Measurements from ENCODE around the gene SNX11. TPM values are rescaled to one million over a fixed set of nuclear protein-coding genes. Genes with fewer than 3 reads are reported as not detected.
"Not testable (repeated sequence)": the region's sequence is repeated elsewhere in the genome, so short reads cannot be mapped to it uniquely, and the experiment has no call there.

The SNX11 gene
- 33.3 TPM for polyA plus RNA-seq

DNA sequence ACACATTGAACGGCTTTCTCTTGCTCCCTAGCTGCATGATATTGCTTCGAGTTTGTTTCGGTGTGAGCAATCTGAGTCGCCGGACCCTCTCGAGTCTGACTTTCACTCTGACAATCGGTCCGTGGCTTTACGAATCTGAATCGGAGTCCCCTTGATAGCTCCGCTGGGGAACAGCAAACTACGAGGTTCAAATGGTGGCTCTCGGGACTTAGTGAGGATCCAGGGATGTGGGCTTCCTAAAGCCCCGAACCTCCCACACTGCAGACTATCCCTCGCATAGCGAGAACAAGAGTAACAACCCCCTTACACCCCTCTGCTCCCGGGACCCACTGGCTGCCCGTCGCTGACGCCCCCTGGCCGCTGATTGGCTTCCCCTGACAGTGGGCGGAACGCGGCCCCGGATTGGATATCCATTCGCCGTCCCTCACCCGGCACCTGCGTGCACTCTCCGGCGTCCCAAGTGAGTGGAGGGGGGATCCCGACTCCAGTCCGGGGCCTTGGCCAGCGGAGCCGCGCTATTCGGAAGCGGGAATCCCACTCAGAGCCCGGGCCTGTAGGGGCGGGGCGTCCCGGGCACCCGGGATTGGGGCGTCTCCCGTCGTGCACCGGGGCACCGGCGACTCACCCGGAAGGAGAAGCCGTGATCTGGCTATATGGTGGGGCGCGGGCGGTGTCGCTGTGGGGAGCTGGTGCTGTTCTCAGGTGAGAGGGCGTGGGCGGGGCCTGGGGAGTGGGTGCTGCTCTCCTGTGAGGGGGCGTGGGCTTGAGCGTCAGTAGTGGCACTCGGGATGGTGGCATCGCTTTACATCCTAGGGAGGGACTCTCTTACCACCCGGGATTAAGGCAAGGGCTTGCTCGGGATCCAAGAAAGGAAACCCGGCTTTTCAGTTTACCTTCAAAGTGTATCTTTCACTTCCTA, at the start of gene SNX11:
SNX11 (plus strand) TSS at position 630 of the 919 bp plus-strand sequence. CDS start 4,278 bp downstream, outside the sequence.
- H3K4me3 Mint-ChIP-seq: peak within 1 kb of the TSS; percentile 88 to 98 (median 94)
- H3K36me3 Mint-ChIP-seq: no peaks in the 10 kb centered on the region
- peak within 1 kb of the TSS; percentile 95 to 98 (median 98) for H3K27ac Mint-ChIP-seq
- H3K4me1 Mint-ChIP-seq: peaks cover 36 to 58% (median 39%) of the 10 kb centered on the region in 3 donors
- no peaks in the 10 kb centered on the region for H3K9me3 Mint-ChIP-seq
- H3K27me3 Mint-ChIP-seq: no peaks in the 10 kb centered on the region

- Mint-ChIP-seq H3K9me3 (no peaks in the 10 kb centered on the region), H3K36me3 (no peaks in the 10 kb centered on the region), H3K4me1 (peaks cover 15 to 21% (median 16%) of the 10 kb centered on the region in 3 donors), H3K27me3 (no peaks in the 10 kb centered on the region), H3K4me3 (no peak overlapping the region), H3K27ac (no peak overlapping the region)
These were observed 49.0 kb upstream of the SNX11 start for GRCh38 chr17:48058393-48059124.

- Mint-ChIP-seq H3K36me3 (peaks cover 2% of the 10 kb centered on the region), H3K4me3 (no peak overlapping the region)
These were observed 48.4 kb upstream of the SNX11 start for GRCh38 chr17:48059125-48059668.

DNA sequence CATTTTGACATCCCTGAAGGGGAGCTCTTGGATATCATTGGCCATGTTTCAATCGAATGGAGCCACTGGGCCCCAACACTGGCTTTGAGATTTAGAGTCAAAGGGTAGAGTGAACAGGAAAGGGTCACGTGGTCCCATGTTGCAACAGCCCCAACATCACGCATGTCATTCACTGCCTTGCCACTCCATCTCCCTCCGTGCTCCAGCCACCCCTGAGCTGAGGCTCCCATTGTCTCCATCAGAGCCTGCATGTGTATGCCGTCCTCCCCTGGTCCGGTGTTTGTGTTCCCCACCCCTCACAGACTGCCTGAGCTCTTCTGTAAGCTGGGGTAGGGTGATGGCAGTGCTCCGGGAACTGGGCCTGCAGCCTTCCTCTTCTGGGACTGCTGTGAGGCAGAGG, 47.3 kb upstream of the SNX11 start:
- no peaks in the 10 kb centered on the region for H3K27me3 Mint-ChIP-seq
- peaks cover 2% of the 10 kb centered on the region for H3K36me3 Mint-ChIP-seq
- H3K4me1 Mint-ChIP-seq: peaks cover 9 to 15% (median 10%) of the 10 kb centered on the region in 3 donors
- no peak overlapping the region for H3K27ac Mint-ChIP-seq
- H3K4me3 Mint-ChIP-seq: no peak overlapping the region
- no peaks in the 10 kb centered on the region for H3K9me3 Mint-ChIP-seq

More at GRCh38 chr17:48059125-48059668, 48.4 kb upstream of the SNX11 start:
- Mint-ChIP-seq H3K27me3 (no peaks in the 10 kb centered on the region), H3K9me3 (no peaks in the 10 kb centered on the region), H3K4me1 (peaks cover 14 to 20% (median 15%) of the 10 kb centered on the region in 3 donors), H3K27ac (peak overlapping the region in 2 of 3 donors; percentile 23 to 74)

DNA sequence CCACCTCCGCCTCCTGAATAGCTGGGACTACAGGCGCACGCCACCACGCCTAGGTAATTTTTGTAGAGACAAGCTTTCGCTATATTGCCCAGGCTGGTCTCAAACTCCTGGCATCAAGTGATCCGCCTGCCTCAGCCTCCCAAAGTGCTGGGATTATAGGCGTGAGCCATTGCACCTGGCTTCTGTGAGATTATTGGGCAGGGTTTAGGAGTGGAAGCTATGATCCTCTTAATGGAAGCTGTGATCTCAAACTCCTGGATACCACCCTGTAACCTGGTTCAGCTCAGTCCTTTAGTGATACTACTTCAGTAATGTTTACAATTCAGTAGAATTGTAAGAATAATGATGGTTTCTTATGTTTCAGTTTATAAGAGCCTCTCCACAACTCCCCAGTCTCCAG, 45.3 kb upstream of the SNX11 start:
- no peaks in the 10 kb centered on the region for H3K9me3 Mint-ChIP-seq
- no peaks in the 10 kb centered on the region for H3K27me3 Mint-ChIP-seq
- H3K4me1 Mint-ChIP-seq: peaks cover 0 to 2% (median 0%) of the 10 kb centered on the region in 3 donors
- peaks cover 2% of the 10 kb centered on the region for H3K36me3 Mint-ChIP-seq
- no peak overlapping the region for H3K4me3 Mint-ChIP-seq
- no peak overlapping the region for H3K27ac Mint-ChIP-seq

GRCh38 chr17:48064638-48065037, 42.9 kb upstream of the SNX11 start:
- peaks cover 2% of the 10 kb centered on the region for H3K36me3 Mint-ChIP-seq
- H3K4me3 Mint-ChIP-seq: no peak overlapping the region
- H3K27me3 Mint-ChIP-seq: no peaks in the 10 kb centered on the region
- H3K9me3 Mint-ChIP-seq: no peaks in the 10 kb centered on the region
- H3K27ac Mint-ChIP-seq: no peak overlapping the region
- H3K4me1 Mint-ChIP-seq: peaks cover 0 to 2% (median 0%) of the 10 kb centered on the region in 3 donors

DNA sequence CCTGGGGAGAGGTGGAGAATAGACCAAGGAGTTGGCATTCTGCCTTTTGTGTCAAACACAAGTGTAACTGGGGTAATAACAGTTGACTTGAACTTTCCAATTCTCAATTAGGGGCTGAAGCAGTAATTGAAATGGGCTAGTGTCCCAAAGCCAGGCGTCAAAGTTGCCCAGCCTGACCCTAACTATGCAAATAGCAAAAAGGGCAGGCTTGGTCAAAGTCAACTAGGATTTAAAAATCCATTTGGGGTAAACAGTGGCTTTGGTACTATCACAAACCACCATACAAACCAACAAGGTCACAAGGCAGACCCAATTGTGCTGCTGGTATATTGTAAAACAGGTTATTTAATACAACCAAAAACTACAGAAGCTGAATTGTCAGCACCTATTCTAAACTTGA, 41.4 kb upstream of the SNX11 start:
- Mint-ChIP-seq H3K27me3 (no peaks in the 10 kb centered on the region), H3K4me1 (peaks cover 0 to 2% (median 0%) of the 10 kb centered on the region in 3 donors), H3K4me3 (no peak overlapping the region), H3K9me3 (no peaks in the 10 kb centered on the region), H3K36me3 (peaks cover 2% of the 10 kb centered on the region), H3K27ac (no peak overlapping the region)

GRCh38 chr17:48066656-48067055, 40.9 kb upstream of the SNX11 start:
- H3K4me3 Mint-ChIP-seq: no peak overlapping the region
- H3K36me3 Mint-ChIP-seq: peaks cover 2% of the 10 kb centered on the region
- H3K27me3 Mint-ChIP-seq: no peaks in the 10 kb centered on the region
- H3K27ac Mint-ChIP-seq: no peak overlapping the region
- H3K4me1 Mint-ChIP-seq: peaks cover 0 to 2% (median 0%) of the 10 kb centered on the region in 3 donors
- no peaks in the 10 kb centered on the region for H3K9me3 Mint-ChIP-seq

GRCh38 chr17:48067245-48067644, 40.3 kb upstream of the SNX11 start:
- H3K4me1 Mint-ChIP-seq: peaks cover 0 to 2% (median 0%) of the 10 kb centered on the region in 3 donors
- no peaks in the 10 kb centered on the region for H3K9me3 Mint-ChIP-seq
- no peak overlapping the region for H3K4me3 Mint-ChIP-seq
- no peaks in the 10 kb centered on the region for H3K27me3 Mint-ChIP-seq
- peaks cover 2% of the 10 kb centered on the region for H3K36me3 Mint-ChIP-seq
- H3K27ac Mint-ChIP-seq: no peak overlapping the region

GRCh38 chr17:48067808-48068207, 39.8 kb upstream of the SNX11 start:
- not testable (repeated sequence) for H3K9me3 Mint-ChIP-seq, H3K4me1 Mint-ChIP-seq, H3K27me3 Mint-ChIP-seq, H3K36me3 Mint-ChIP-seq, H3K4me3 Mint-ChIP-seq
- H3K27ac Mint-ChIP-seq: peak overlapping the region in 1 of 3 donors; percentile 63

DNA sequence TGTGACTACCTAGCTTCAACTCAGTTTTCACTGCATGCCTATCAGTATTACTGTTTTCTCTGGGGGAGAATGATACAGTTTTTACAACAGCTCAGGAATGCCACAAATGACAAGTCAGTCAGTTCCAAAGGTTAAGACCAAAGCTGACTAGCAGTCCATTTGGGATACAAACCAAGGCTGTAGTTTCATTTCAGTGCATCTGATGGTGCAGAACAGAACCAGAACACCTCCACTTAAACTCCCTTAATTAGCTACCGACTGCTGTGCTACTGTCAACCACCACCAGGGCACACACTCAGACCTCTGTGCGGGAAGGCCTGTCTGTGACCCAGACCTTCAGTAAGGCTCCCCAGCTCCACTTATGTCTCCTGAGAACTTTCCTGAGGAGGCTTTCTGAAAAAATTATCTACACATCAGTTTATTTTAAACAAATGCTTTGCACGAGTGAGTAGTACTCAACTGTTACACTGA, 39.0 kb upstream of the SNX11 start:
- H3K9me3 Mint-ChIP-seq: no peaks in the 10 kb centered on the region
- peaks cover 2% of the 10 kb centered on the region for H3K36me3 Mint-ChIP-seq
- peaks cover 0 to 2% (median 0%) of the 10 kb centered on the region in 3 donors for H3K4me1 Mint-ChIP-seq
- H3K27ac Mint-ChIP-seq: peak overlapping the region in 1 of 3 donors; percentile 63
- H3K27me3 Mint-ChIP-seq: no peaks in the 10 kb centered on the region
- H3K4me3 Mint-ChIP-seq: no peak overlapping the region

DNA sequence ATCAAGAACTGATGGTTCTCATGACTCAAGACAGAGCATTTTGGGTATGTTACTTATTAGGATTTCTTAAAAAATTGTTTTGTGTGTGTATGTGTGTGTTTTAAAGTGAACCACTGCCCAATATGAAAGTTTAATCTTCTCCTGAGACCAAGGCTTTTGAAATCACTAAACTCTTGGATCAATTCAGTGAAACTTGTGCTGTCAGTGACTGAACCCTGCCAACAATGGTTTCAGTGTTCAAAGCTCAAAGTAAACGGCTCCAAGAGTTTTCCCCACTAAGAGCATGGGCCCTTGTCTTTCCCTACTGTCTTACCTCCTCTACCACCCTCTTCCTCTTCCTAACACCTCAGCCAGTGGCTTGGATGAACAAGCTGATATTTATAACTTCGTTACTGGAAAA, 37.4 kb upstream of the SNX11 start:
- Mint-ChIP-seq H3K36me3 (no peaks in the 10 kb centered on the region), H3K9me3 (no peaks in the 10 kb centered on the region), H3K27ac (no peak overlapping the region), H3K4me3 (no peak overlapping the region), H3K27me3 (no peaks in the 10 kb centered on the region), H3K4me1 (peaks cover 3 to 6% (median 5%) of the 10 kb centered on the region in 3 donors)

GRCh38 chr17:48071654-48072053, 35.9 kb upstream of the SNX11 start:
- H3K27me3 Mint-ChIP-seq: no peaks in the 10 kb centered on the region
- no peaks in the 10 kb centered on the region for H3K9me3 Mint-ChIP-seq
- peaks cover 3 to 6% (median 5%) of the 10 kb centered on the region in 3 donors for H3K4me1 Mint-ChIP-seq
- no peaks in the 10 kb centered on the region for H3K36me3 Mint-ChIP-seq
- H3K27ac Mint-ChIP-seq: no peak overlapping the region
- H3K4me3 Mint-ChIP-seq: no peak overlapping the region

- H3K27ac Mint-ChIP-seq, H3K4me3 Mint-ChIP-seq, H3K4me1 Mint-ChIP-seq, H3K9me3 Mint-ChIP-seq, H3K27me3 Mint-ChIP-seq, H3K36me3 Mint-ChIP-seq: not testable (repeated sequence)
These were observed 34.8 kb upstream of the SNX11 start for GRCh38 chr17:48072811-48073210.

DNA sequence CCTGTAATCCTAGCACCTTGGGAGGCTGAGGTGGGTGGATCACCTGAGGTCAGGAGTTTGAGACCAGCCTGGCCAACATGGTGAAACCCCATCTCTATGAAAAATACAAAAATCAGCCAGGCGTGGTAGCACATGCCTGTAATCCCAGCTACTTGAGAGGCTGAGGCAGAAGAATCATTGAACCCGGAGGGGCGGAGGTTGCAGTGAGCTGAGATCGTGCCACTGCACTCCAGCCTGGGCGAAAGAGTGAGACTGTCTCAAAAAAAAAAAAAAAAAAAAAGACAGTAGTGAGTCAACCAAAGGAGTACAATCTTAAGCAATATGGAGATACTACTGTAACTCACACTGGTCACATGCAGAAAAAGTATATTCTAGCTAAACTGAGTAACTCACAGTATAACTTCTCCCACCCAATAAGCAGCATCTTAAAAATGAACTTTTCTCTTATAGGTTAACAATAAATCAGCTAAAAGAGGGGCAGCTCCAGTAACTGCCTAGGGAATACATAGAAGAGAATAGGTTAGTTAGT, 33.9 kb upstream of the SNX11 start:
- H3K9me3 Mint-ChIP-seq, H3K4me3 Mint-ChIP-seq, H3K36me3 Mint-ChIP-seq, H3K27me3 Mint-ChIP-seq, H3K27ac Mint-ChIP-seq, H3K4me1 Mint-ChIP-seq: not testable (repeated sequence)
